ENCODE results near the gene PLK5. TPM values are rescaled to one million over a fixed set of nuclear protein-coding genes. Genes with fewer than 3 reads are reported as not detected.

The PLK5 gene
- total RNA-seq, 1 donor from 2014 or later: not detected

GRCh38 chr19:1572795-1573194 lies 48.9 kb downstream of the PLK5 start:
- Mint-ChIP-seq H3K9me3 (no peaks in the 10 kb centered on the region), H3K4me3 (peak overlapping the region; percentile 31), H3K27ac (ENCODE audit: unreplicated experiment) (no peak overlapping the region), H3K4me1 (peaks cover 17% of the 10 kb centered on the region), H3K36me3 (ENCODE audit: low read depth) (peaks cover 9% of the 10 kb centered on the region), H3K27me3 (ENCODE audit: low read depth) (peaks cover 22% of the 10 kb centered on the region)
- TF ChIP-seq CTCF (conservative IDR thresholded peaks at IDR 0.05): no peak
- DNase-seq (ENCODE audit: low read depth, low spot score): no peak

- peaks cover 17% of the 10 kb centered on the region for H3K4me1 Mint-ChIP-seq
- DNase-seq (ENCODE audit: low read depth, low spot score): no peak
- peaks cover 19% of the 10 kb centered on the region for H3K27me3 Mint-ChIP-seq (ENCODE audit: low read depth)
- H3K9me3 Mint-ChIP-seq: no peaks in the 10 kb centered on the region
- H3K4me3 Mint-ChIP-seq: no peak overlapping the region
- TF ChIP-seq CTCF (conservative IDR thresholded peaks at IDR 0.05): no peak
- peaks cover 9% of the 10 kb centered on the region for H3K36me3 Mint-ChIP-seq (ENCODE audit: low read depth)
- no peak overlapping the region for H3K27ac Mint-ChIP-seq (ENCODE audit: unreplicated experiment)
Observed at GRCh38 chr19:1574354-1575136, 50.7 kb downstream of the PLK5 start.

GRCh38 chr19:1575323-1576241 lies 51.7 kb downstream of the PLK5 start:
- Mint-ChIP-seq H3K27ac (ENCODE audit: unreplicated experiment) (no peak overlapping the region), H3K27me3 (ENCODE audit: low read depth) (peaks cover 9% of the 10 kb centered on the region), H3K9me3 (no peaks in the 10 kb centered on the region), H3K4me1 (peaks cover 9% of the 10 kb centered on the region), H3K4me3 (peak overlapping the region; percentile 50), H3K36me3 (ENCODE audit: low read depth) (peaks cover 12% of the 10 kb centered on the region)
- DNase-seq (ENCODE audit: low read depth, low spot score): no peak
- TF ChIP-seq CTCF (conservative IDR thresholded peaks at IDR 0.05): no peak

GRCh38 chr19:1576242-1577089 lies 52.6 kb downstream of the PLK5 start:
- no peak overlapping the region for H3K27ac Mint-ChIP-seq (ENCODE audit: unreplicated experiment)
- peaks cover 11% of the 10 kb centered on the region for H3K36me3 Mint-ChIP-seq (ENCODE audit: low read depth)
- H3K4me1 Mint-ChIP-seq: peaks cover 4% of the 10 kb centered on the region
- peaks cover 3% of the 10 kb centered on the region for H3K27me3 Mint-ChIP-seq (ENCODE audit: low read depth)
- H3K4me3 Mint-ChIP-seq: peak overlapping the region; percentile 50
- TF ChIP-seq CTCF (conservative IDR thresholded peaks at IDR 0.05): no peak
- no peak for DNase-seq (ENCODE audit: low read depth, low spot score)
- no peaks in the 10 kb centered on the region for H3K9me3 Mint-ChIP-seq
